Measurements from ENCODE around the gene TMEM19. TPM values are rescaled to one million over a fixed set of nuclear protein-coding genes. Genes with fewer than 3 reads are reported as not detected.
A peak's percentile ranks its signal among the peaks of the same experiment; 100 is the strongest.
"Not testable (repeated sequence)": the region's sequence is repeated elsewhere in the genome, so short reads cannot be mapped to it uniquely, and the experiment has no call there.

The TMEM19 gene
- total and polyA plus RNA-seq, 12 donors: 6.4 to 32.2 (median 24.0) TPM

GRCh38 chr12:71683633-71684032 is 2.2 kb upstream of the TMEM19 start:
- Histone ChIP-seq H3K27ac (no peak overlapping the region), H3K27me3 (no peaks in the 10 kb centered on the region), H3K4me1 (peaks cover 0 to 37% (median 23%) of the 10 kb centered on the region in 9 donors), H3K9me3 (no peaks in the 10 kb centered on the region), H3K4me3 (no peak overlapping the region), H3K36me3 (peaks cover 0 to 5% (median 0%) of the 10 kb centered on the region in 9 donors)
- WGBS, 2 donors: 91 to 93% methylated on average over 5 of the region's 5 CpGs
- no peak for DNase-seq
- no peak for ATAC-seq
- no peak for TF ChIP-seq CTCF (IDR thresholded peaks at IDR 0.05)
- intact Hi-C loops (cut with DNase I): loop anchor here in 1 of 10 donors (2.0 kb wide), 1 partner anchor 19 kb away; the partner anchor contains the start of gene THAP2

GRCh38 chr12:71684081-71684480 is 1.8 kb upstream of the TMEM19 start:
- ATAC-seq: no peak
- TF ChIP-seq CTCF (IDR thresholded peaks at IDR 0.05): no peak
- Histone ChIP-seq H3K36me3 (peaks cover 0 to under 1% (median 0%) of the 10 kb centered on the region in 9 donors), H3K27me3 (no peaks in the 10 kb centered on the region), H3K9me3 (no peaks in the 10 kb centered on the region), H3K4me3 (peak overlapping the region in 1 of 10 donors; percentile 13), H3K27ac (no peak overlapping the region), H3K4me1 (peaks cover 0 to 41% (median 25%) of the 10 kb centered on the region in 9 donors)
- 69 to 75% methylated on average over 5 of the region's 5 CpGs for whole genome bisulfite sequencing, 2 donors
- DNase-seq: no peak
- intact Hi-C loops (cut with DNase I): loop anchor here in 1 of 10 donors (2.0 kb wide), 1 partner anchor 19 kb away; the partner anchor contains the start of gene THAP2

- ATAC-seq (peak in 1 of 8 donors; percentile 35), DNase-seq (no peak)
- H3K9me3 ChIP-seq: no peaks in the 10 kb centered on the region
- 24 to 27% methylated on average over 19 of the region's 19 CpGs for WGBS, 2 donors
- TF ChIP-seq CTCF (IDR thresholded peaks at IDR 0.05): no peak
- H3K27ac ChIP-seq: peak overlapping the region; percentile 58 to 96 (median 92)
- H3K4me1 ChIP-seq: peaks cover 0 to 42% (median 25%) of the 10 kb centered on the region in 9 donors
- no peaks in the 10 kb centered on the region for H3K27me3 ChIP-seq
- intact Hi-C loops (cut with DNase I): loop anchor here in 5 of 10 donors (2.0 to 5.0 kb wide), 3 partner anchors 21 to 67 kb away; partner anchors contain the start of genes RAB21 (in 2 of the 5) and THAP2 (in 1 of the 5)
- peak overlapping the region; percentile 48 to 78 (median 68) for H3K4me3 ChIP-seq
- peaks cover 0 to 9% (median 0%) of the 10 kb centered on the region in 9 donors for H3K36me3 ChIP-seq
Measured at GRCh38 chr12:71685312-71685906, 473 bp upstream of the TMEM19 start.

GRCh38 chr12:71686658-71687025 is 760 bp downstream of the TMEM19 start:
- Histone ChIP-seq H3K27ac (peak overlapping the region; percentile 58 to 96 (median 92)), H3K9me3 (no peaks in the 10 kb centered on the region), H3K4me3 (peak overlapping the region; percentile 48 to 78 (median 68)), H3K36me3 (peaks cover 0 to 16% (median 0%) of the 10 kb centered on the region in 9 donors), H3K27me3 (no peaks in the 10 kb centered on the region), H3K4me1 (peaks cover 0 to 43% (median 29%) of the 10 kb centered on the region in 9 donors)
- no peak for TF ChIP-seq CTCF (IDR thresholded peaks at IDR 0.05)
- ATAC-seq: no peak
- intact Hi-C loops (cut with DNase I): loop anchor here in 5 of 10 donors (1.0 to 5.0 kb wide), 5 partner anchors 22 to 68 kb away; partner anchors contain the start of genes RAB21 (in 3 of the 5) and THAP2 (in 3 of the 5)
- DNase-seq: no peak
- 14 to 16% methylated on average over 3 of the region's 3 CpGs for WGBS, 2 donors

GRCh38 chr12:71687172-71687571 is 1.3 kb downstream of the TMEM19 start:
- peaks cover 0 to 48% (median 29%) of the 10 kb centered on the region in 9 donors for H3K4me1 ChIP-seq
- H3K9me3 ChIP-seq, ATAC-seq, H3K27me3 ChIP-seq, DNase-seq: not testable (repeated sequence)
- intact Hi-C loops (cut with DNase I): loop anchor here in 5 of 10 donors (2.0 to 5.0 kb wide), 4 partner anchors 22 to 68 kb away; partner anchors contain the start of genes RAB21 (in 3 of the 5) and THAP2 (in 1 of the 5)
- WGBS, 2 donors: 85% methylated on average over 11 of the region's 11 CpGs
- H3K27ac ChIP-seq: peak overlapping the region in 4 of 10 donors; percentile 29 to 92 (median 88)
- H3K36me3 ChIP-seq: peaks cover 0 to 16% (median 0%) of the 10 kb centered on the region in 9 donors
- peak overlapping the region in 9 of 10 donors; percentile 52 to 78 (median 69) for H3K4me3 ChIP-seq
